SK-N-SH treated with all-trans-retinoic acid at 6 μM for 48 hours (cell line): ENCODE measurements around the gene TMEM184A.

Source experiments
- ARNTL ChIP-seq: fragments of 450-650 bp; formaldehyde crosslinking; IDR thresholded peaks from 2 replicates; pipeline ENCODE4 v1.5.0; 2020; ENCODE audit warnings: low read depth, mild to moderate bottlenecking, moderate library complexity, borderline replicate concordance
- BACH2 ChIP-seq: fragments of 250-450 bp; sonication (Bioruptor Pico); IDR thresholded peaks from 2 replicates; pipeline ENCODE4 v1.9.0; 2021; ENCODE audit warnings: mild to moderate bottlenecking, borderline replicate concordance
- CREB5 ChIP-seq: fragments of 250-450 bp; sonication (Bioruptor Pico); IDR thresholded peaks from 2 replicates; pipeline ENCODE4 v1.5.1; 2020; ENCODE audit warnings: low read depth, mild to moderate bottlenecking, moderate library complexity
- CSDC2 ChIP-seq: fragments of 250-450 bp; sonication (Bioruptor Pico); IDR thresholded peaks from 2 replicates; pipeline ENCODE4 v1.5.0; 2020; ENCODE audit warnings: mild to moderate bottlenecking, moderate library complexity
- PATZ1 ChIP-seq: fragments of 250-450 bp; sonication (Bioruptor Pico); IDR thresholded peaks from 2 replicates; pipeline ENCODE4 v1.8.0; 2020; ENCODE audit warnings: mild to moderate bottlenecking, moderate library complexity, borderline replicate concordance
- PPARA ChIP-seq: fragments of 250-450 bp; sonication (Bioruptor Pico); IDR thresholded peaks from 2 replicates; pipeline ENCODE4 v1.5.0; 2020; ENCODE audit warnings: mild to moderate bottlenecking, borderline replicate concordance
- RARB ChIP-seq: fragments of 250-450 bp; sonication (Bioruptor Pico); IDR thresholded peaks from 2 replicates; pipeline ENCODE4 v1.8.0; 2021; ENCODE audit warnings: mild to moderate bottlenecking, moderate library complexity
- TSHZ2 ChIP-seq: fragments of 250-450 bp; sonication (Bioruptor Pico); IDR thresholded peaks from 2 replicates; pipeline ENCODE4 v1.5.0; 2020; ENCODE audit warnings: mild to moderate bottlenecking, moderate library complexity
- ZFP30 ChIP-seq: fragments of 450-650 bp; formaldehyde crosslinking; IDR thresholded peaks from 2 replicates; pipeline ENCODE4 v1.5.0; 2022; ENCODE audit warnings: mild to moderate bottlenecking, moderate library complexity
- ZNF70 ChIP-seq: fragments of 450-650 bp; formaldehyde crosslinking; IDR thresholded peaks from 2 replicates; pipeline ENCODE4 v1.5.0; 2020; ENCODE audit warnings: mild to moderate bottlenecking, moderate library complexity
- ZNF8 ChIP-seq: fragments of 450-650 bp; formaldehyde crosslinking; IDR thresholded peaks from 2 replicates; pipeline ENCODE4 v1.5.0; 2020; ENCODE audit warnings: mild to moderate bottlenecking, moderate library complexity

GRCh38 chr7:1563981-1564602 lies 8.1 kb upstream of the TMEM184A start:
- TF ChIP-seq PATZ1 (CRISPR knock-in tag) (no peak), ZNF70 (CRISPR knock-in tag) (no peak), TSHZ2 (no peak), RARB (no peak), ARNTL (CRISPR knock-in tag) (no peak), BACH2 (CRISPR knock-in tag) (no peak), PPARA (CRISPR knock-in tag) (no peak), ZNF8 (CRISPR knock-in tag) (no peak), CREB5 (CRISPR knock-in tag) (no peak), ZFP30 (no peak), CSDC2 (CRISPR knock-in tag) (no peak)
